RWPE1 (cell line): Measurements from ENCODE around the gene MAP4K4.

ENCODE experiments used
- CTCF ChIA-PET: fragments of 350-600 bp; sonication (Branson Sonifier 250); formaldehyde crosslinking; extraction: SDS; loops from one replicate; lab custom pipeline; 2021; lab: Yijun Ruan, JAX
- POLR2A ChIA-PET: fragments of 400-600 bp; formaldehyde crosslinking; extraction: SDS; loops from one replicate; lab custom pipeline; 2020; ENCODE audit warnings: antibody characterized with exemption; ENCODE audit not compliant: low non-redundant PET; lab: Yijun Ruan, JAX
- DNase-seq: peaks from one replicate; pipeline ENCODE4 v3.0.0; 2012; ENCODE audit warnings: low spot score
- H3K27ac ChIP-seq: fragments of 450-650 bp; 2 replicates; pipeline ENCODE4 v1.5.1; 2017
- CTCF ChIP-seq: fragments of 450-650 bp; conservative IDR thresholded peaks from 2 replicates; pipeline ENCODE4 v1.5.1; 2017; ENCODE audit warnings: low read depth, mild to moderate bottlenecking

Gene MAP4K4

DNA sequence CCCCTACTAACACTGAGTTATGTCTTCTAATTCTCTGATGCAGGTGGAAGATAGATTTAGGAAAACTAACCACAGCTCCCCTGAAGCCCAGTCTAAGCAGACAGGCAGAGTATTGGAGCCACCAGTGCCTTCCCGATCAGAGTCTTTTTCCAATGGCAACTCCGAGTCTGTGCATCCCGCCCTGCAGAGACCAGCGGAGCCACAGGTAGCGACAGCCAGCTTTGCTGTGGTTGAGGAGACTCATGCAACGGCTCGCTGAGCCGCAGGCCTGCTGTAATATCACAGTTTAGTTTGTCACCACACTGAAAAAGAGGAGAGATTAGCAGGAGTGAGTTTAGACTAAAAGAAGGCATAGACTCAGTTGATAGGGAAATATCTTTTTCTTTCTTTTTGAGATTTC lies 163.3 kb downstream of the MAP4K4 start:
- ChIA-PET POLR2A (no interaction called here), CTCF (no interaction called here)
- no peak for DNase-seq
- no peak for TF ChIP-seq CTCF
- H3K27ac ChIP-seq: no peak overlapping the region

DNA sequence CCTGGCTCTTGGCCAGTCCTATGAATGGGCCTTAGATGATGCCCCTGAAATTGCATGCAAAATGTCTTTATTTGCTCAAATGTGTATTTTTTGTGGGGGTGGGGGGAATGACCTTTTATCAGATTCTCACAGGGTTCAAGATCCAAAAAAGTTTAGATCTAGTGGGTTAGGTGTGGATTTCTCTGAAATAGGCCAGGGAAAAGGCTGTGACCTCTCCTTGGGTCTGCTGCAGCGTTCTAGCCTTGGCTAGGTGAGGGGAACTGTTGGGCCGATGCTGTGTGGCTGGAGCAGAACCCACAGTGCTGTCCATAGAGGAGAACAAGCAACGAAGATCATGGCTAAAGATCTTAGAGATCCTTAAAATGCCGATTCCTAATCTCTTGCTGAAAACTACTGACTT lies 163.9 kb downstream of the MAP4K4 start:
- no peak for TF ChIP-seq CTCF
- CTCF ChIA-PET: no interaction called here
- no peak overlapping the region for H3K27ac ChIP-seq
- POLR2A ChIA-PET: no interaction called here
- no peak for DNase-seq

DNA sequence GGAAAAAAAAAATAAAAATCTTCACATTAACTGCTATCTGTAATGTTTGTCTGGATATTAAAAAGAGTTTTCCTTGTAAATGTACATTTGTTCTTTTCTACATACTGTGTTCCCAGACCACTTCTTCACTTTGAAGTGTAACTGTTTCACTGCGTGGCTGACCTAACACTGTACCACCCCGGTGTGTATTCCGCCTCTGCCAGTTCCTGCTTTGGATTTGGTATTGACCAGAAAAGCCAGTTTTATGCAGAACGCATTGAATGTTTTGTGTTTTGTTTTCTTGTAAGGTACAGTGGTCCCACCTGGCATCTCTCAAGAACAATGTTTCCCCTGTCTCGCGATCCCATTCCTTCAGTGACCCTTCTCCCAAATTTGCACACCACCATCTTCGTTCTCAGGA lies 166.0 kb downstream of the MAP4K4 start:
- TF ChIP-seq CTCF: no peak
- no peak overlapping the region for H3K27ac ChIP-seq
- CTCF ChIA-PET: interaction anchor here (1.1 kb wide), 1 partner anchor 20 kb away, joined by 3 read pairs; no protein-coding TSS in a partner anchor
- no peak for DNase-seq
- POLR2A ChIA-PET: no interaction called here

DNA sequence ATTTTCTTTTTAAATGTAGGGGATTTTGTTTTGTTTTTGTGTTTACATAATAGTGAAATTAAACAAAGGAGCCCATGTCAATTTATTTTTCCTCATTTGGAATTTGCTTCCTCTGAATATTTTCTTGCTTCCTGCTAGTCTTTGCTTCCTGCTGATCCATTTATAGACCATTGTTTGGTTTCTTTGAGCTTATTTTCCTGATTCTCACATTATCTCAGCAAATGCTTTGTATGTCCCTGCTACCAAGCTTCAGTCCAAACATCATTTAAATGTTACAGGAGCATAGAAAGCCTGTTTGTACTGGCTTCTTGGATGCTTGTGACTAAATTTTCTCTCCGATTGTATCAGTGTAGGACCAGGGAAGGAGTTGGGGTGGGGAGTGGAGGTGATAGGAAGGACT lies 166.9 kb downstream of the MAP4K4 start:
- ChIA-PET POLR2A (no interaction called here), CTCF (interaction anchor here (0.6 to 1.1 kb wide), 2 partner anchors 15 to 19 kb away, joined by 3 read pairs; no protein-coding TSS in a partner anchor)
- TF ChIP-seq CTCF: no peak
- no peak for DNase-seq
- no peak overlapping the region for H3K27ac ChIP-seq

DNA sequence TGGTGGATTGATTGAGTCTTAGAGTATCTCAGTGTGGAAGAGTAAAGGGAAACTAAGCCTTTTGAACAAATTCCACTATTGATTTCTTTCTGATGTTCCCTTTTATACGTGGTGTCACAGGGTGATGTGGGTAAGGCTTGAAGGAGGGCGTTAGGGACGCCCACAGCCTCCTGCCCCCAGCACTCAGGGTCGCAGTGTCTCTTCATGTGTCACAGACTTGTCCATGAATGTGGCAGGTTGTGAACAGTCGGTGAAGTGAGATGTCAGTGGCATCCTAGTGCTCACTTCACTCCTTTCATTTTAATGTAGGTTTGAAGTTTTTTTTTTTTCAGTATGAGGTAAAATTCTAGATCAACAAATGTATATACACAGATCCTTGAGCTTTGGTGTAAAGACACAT lies 171.0 kb downstream of the MAP4K4 start:
- ChIA-PET POLR2A (no interaction called here), CTCF (no interaction called here)
- no peak for DNase-seq
- no peak for TF ChIP-seq CTCF
- H3K27ac ChIP-seq: no peak overlapping the region

- CTCF ChIA-PET: interaction anchor here (0.6 kb wide), 1 partner anchor 453 kb away, joined by 3 read pairs; no protein-coding TSS in a partner anchor
- POLR2A ChIA-PET: no interaction called here
Measured at GRCh38 chr2:101869527-101869926, 172.0 kb downstream of the MAP4K4 start.

More at GRCh38 chr2:101869527-101869926, 172.0 kb downstream of the MAP4K4 start:
- TF ChIP-seq CTCF: no peak
- H3K27ac ChIP-seq: no peak overlapping the region
- DNase-seq: no peak
